Measurements from ENCODE around the gene TMEM17.

Gene TMEM17

GRCh38 chr2:62511636-62512035 lies 5.6 kb upstream of the TMEM17 start:
- no peak for DNase-seq (ENCODE audit: low spot score)

GRCh38 chr2:62506421-62506750 lies 391 bp upstream of the TMEM17 start:
- no peak for DNase-seq (ENCODE audit: low spot score)

GRCh38 chr2:62505109-62505749 lies 766 bp downstream of the TMEM17 start:
- DNase-seq (ENCODE audit: low spot score) = peak; percentile 2

- DNase-seq (ENCODE audit: low spot score) = no peak
These were observed 1.3 kb downstream of the TMEM17 start for GRCh38 chr2:62504657-62505056.

- no peak for DNase-seq (ENCODE audit: low spot score)
These were observed 4.0 kb downstream of the TMEM17 start for GRCh38 chr2:62501794-62502500.

- no peak for DNase-seq (ENCODE audit: low spot score)
These were observed 4.9 kb downstream of the TMEM17 start for GRCh38 chr2:62501069-62501468.

- DNase-seq (ENCODE audit: low spot score) = no peak
These were observed 6.5 kb downstream of the TMEM17 start for GRCh38 chr2:62499430-62500060.

- no peak for DNase-seq (ENCODE audit: low spot score)
These were observed 7.3 kb downstream of the TMEM17 start for GRCh38 chr2:62498739-62499138.

- no peak for DNase-seq (ENCODE audit: low spot score)
These were observed 10.2 kb downstream of the TMEM17 start for GRCh38 chr2:62495761-62496160.

GRCh38 chr2:62492048-62492447 lies 13.9 kb downstream of the TMEM17 start:
- no peak for DNase-seq (ENCODE audit: low spot score)

- DNase-seq (ENCODE audit: low spot score) = no peak
These were observed 16.3 kb downstream of the TMEM17 start for GRCh38 chr2:62489702-62490101.

- no peak for DNase-seq (ENCODE audit: low spot score)
These were observed 16.8 kb downstream of the TMEM17 start for GRCh38 chr2:62489162-62489561.

GRCh38 chr2:62486439-62486765 lies 19.6 kb downstream of the TMEM17 start:
- DNase-seq (ENCODE audit: low spot score) = no peak

GRCh38 chr2:62485761-62486438 lies 20.1 kb downstream of the TMEM17 start:
- DNase-seq (ENCODE audit: low spot score) = no peak

GRCh38 chr2:62482558-62483352 lies 23.2 kb downstream of the TMEM17 start:
- no peak for DNase-seq (ENCODE audit: low spot score)

GRCh38 chr2:62479917-62480316 lies 26.1 kb downstream of the TMEM17 start:
- DNase-seq (ENCODE audit: low spot score) = no peak

- peak; percentile 14 for DNase-seq (ENCODE audit: low spot score)
These were observed 27.9 kb downstream of the TMEM17 start for GRCh38 chr2:62478093-62478580.

GRCh38 chr2:62477573-62477972 lies 28.4 kb downstream of the TMEM17 start:
- no peak for DNase-seq (ENCODE audit: low spot score)

GRCh38 chr2:62475172-62476011 lies 30.6 kb downstream of the TMEM17 start:
- no peak for DNase-seq (ENCODE audit: low spot score)

GRCh38 chr2:62474176-62474575 lies 31.8 kb downstream of the TMEM17 start:
- DNase-seq (ENCODE audit: low spot score) = no peak

GRCh38 chr2:62473246-62473827 lies 32.7 kb downstream of the TMEM17 start:
- no peak for DNase-seq (ENCODE audit: low spot score)
